ENCODE data around the gene BBOF1.

DNA sequence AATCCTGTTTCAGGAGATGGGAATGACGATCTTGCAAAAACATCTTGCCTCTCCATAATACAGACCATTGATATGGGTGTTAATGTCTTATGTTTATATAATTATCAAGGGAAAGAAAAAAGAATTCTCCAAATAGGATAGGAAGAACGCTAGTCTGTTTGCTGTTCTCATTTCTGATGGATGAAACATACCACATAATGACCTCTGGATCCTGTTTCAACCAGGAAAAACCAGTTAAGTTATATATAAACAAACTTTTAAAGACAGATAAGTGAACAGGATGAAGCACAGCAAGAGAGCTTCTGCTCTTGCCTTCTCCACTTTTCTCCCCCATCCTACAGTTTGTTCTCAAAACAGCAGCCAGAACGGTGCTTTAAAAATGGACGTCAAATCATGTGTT, 41.3 kb upstream of the BBOF1 start:
- TF ChIP-seq, protein P1, sequence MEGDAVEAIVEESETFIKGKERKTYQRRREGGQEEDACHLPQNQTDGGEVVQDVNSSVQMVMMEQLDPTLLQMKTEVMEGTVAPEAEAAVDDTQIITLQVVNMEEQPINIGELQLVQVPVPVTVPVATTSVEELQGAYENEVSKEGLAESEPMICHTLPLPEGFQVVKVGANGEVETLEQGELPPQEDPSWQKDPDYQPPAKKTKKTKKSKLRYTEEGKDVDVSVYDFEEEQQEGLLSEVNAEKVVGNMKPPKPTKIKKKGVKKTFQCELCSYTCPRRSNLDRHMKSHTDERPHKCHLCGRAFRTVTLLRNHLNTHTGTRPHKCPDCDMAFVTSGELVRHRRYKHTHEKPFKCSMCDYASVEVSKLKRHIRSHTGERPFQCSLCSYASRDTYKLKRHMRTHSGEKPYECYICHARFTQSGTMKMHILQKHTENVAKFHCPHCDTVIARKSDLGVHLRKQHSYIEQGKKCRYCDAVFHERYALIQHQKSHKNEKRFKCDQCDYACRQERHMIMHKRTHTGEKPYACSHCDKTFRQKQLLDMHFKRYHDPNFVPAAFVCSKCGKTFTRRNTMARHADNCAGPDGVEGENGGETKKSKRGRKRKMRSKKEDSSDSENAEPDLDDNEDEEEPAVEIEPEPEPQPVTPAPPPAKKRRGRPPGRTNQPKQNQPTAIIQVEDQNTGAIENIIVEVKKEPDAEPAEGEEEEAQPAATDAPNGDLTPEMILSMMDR (IDR thresholded peaks at IDR 0.05; ENCODE audit: low read depth, low read length): no peak
- no peak for TF ChIP-seq EZH2phosphoT487 (IDR thresholded peaks at IDR 0.05; ENCODE audit: low read depth)
